Smooth muscle cell (in vitro differentiated cells): Measurements from ENCODE around the gene GABBR2. TPM values are rescaled to one million over a fixed set of nuclear protein-coding genes. Genes with fewer than 3 reads are reported as not detected.
"Not testable (repeated sequence)": the region's sequence is repeated elsewhere in the genome, so short reads cannot be mapped to it uniquely, and the experiment has no call there.

Source experiments
- DNase-seq: peaks from one replicate; lab custom pipeline; 2025; ENCODE audit not compliant: unreplicated experiment; lab: John Stamatoyannopoulos, UW
- H2AFZ ChIP-seq: fragments of 200-600 bp; sonication (generic); 2 replicates; pipeline ENCODE4 v1.6.0; 2016; ENCODE audit warnings: antibody characterized with exemption, low read depth, mild to moderate bottlenecking
- H3F3A ChIP-seq: fragments of 200-600 bp; sonication (generic); 2 replicates; pipeline ENCODE4 v1.6.0; 2017; ENCODE audit warnings: antibody characterized with exemption, low read depth
- H3K27ac ChIP-seq: fragments of 200-600 bp; sonication (generic); 2 replicates; pipeline ENCODE4 v1.5.1; 2016; ENCODE audit warnings: low read depth, mild to moderate bottlenecking
- H3K27me3 ChIP-seq: fragments of 200-600 bp; sonication (generic); 2 replicates; pipeline ENCODE4 v1.6.1; 2016; ENCODE audit warnings: low read depth, mild to moderate bottlenecking
- H3K36me3 ChIP-seq: fragments of 200-600 bp; sonication (generic); 2 replicates; pipeline ENCODE4 v1.5.1; 2016; ENCODE audit warnings: low read depth
- H3K4me1 ChIP-seq: fragments of 200-600 bp; sonication (generic); 2 replicates; pipeline ENCODE4 v1.5.1; 2016; ENCODE audit warnings: low read depth
- H3K4me2 ChIP-seq: fragments of 200-600 bp; sonication (generic); 2 replicates; pipeline ENCODE4 v1.6.0; 2016; ENCODE audit warnings: mild to moderate bottlenecking
- H3K4me3 ChIP-seq: fragments of 200-600 bp; sonication (generic); 2 replicates; pipeline ENCODE4 v1.5.1; 2016; ENCODE audit warnings: mild to moderate bottlenecking
- H3K79me2 ChIP-seq: fragments of 200-600 bp; sonication (generic); 2 replicates; pipeline ENCODE4 v1.6.0; 2016; ENCODE audit warnings: low read depth, mild to moderate bottlenecking
- H3K9ac ChIP-seq: fragments of 200-600 bp; sonication (generic); 2 replicates; pipeline ENCODE4 v1.6.0; 2016; ENCODE audit warnings: low read depth
- H3K9me3 ChIP-seq: fragments of 200-600 bp; sonication (generic); replicated peaks from 2 replicates; pipeline ENCODE4 v1.5.1; 2016; ENCODE audit warnings: low read depth
- H4K20me1 ChIP-seq: fragments of 200-600 bp; sonication (generic); 2 replicates; pipeline ENCODE4 v1.6.0; 2016; ENCODE audit warnings: low read depth
- WGBS: methylation state at CpG from one replicate; pipeline ENCODE4 v1.1.7; 2016; ENCODE audit warnings: low lambda C conversion rate; 5-methylcytosine and 5-hydroxymethylcytosine counted together
- polyA plus RNA-seq: library from polyadenylated mRNA; unstranded; fragments of >200 nt; fragmentation: Nextera tagmentation; extraction: Ambion mirVana; gene quantifications from 2 replicates; pipeline ENCODE4 v1.2.1, GENCODE V29; 2016
- total RNA-seq: library from RNA; depleted of rRNA; stranded (reverse); fragments of >200 nt; gene quantifications from 2 replicates; pipeline ENCODE4 v1.2.3, GENCODE V29; 2014
- TF ChIP-seq, protein P1 (sequence below): fragments of 200-600 bp; sonication (generic); IDR thresholded peaks from 2 replicates; pipeline ENCODE4 v1.5.1; 2017; ENCODE audit warnings: borderline replicate concordance, mild to moderate bottlenecking, antibody characterized with exemption; ENCODE audit not compliant: insufficient read depth, poor library complexity, severe bottlenecking

The GABBR2 gene
- total and polyA plus RNA-seq, 2 experiments from 2014 or later = 0.25 TPM; not detected in 1

DNA sequence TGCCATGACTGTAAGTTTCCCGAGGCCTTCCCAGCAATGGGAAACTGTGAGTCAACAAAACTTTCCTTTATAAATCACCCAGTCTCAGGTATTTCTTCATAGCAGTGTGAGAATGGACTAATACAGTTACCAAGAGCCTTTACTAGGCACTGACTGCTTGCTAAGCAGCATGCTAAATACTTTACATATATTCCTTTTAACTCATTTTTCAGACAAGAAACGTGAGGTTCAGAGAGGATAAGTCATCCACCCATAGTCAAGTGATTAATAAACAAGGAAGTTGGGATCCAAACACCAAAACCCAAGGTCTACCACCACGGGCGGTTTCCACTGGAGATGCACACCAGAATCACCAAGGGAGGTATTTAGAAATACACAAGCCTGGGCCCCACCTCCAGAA is 50.8 kb downstream of the GABBR2 start:
- H3F3A ChIP-seq = no peaks in the 10 kb centered on the region
- no peak overlapping the region for H3K9ac ChIP-seq
- no peaks in the 10 kb centered on the region for H3K27me3 ChIP-seq
- H3K36me3 ChIP-seq = no peaks in the 10 kb centered on the region
- H3K9me3 ChIP-seq = no peaks in the 10 kb centered on the region
- WGBS = 86% methylated on average over 4 of the region's 4 CpGs
- H3K4me2 ChIP-seq = no peak overlapping the region
- H2AFZ ChIP-seq = no peak overlapping the region
- H4K20me1 ChIP-seq = no peaks in the 10 kb centered on the region
- no peaks in the 10 kb centered on the region for H3K4me1 ChIP-seq
- H3K4me3 ChIP-seq = no peak overlapping the region
- no peak overlapping the region for H3K27ac ChIP-seq
- TF ChIP-seq, protein P1, sequence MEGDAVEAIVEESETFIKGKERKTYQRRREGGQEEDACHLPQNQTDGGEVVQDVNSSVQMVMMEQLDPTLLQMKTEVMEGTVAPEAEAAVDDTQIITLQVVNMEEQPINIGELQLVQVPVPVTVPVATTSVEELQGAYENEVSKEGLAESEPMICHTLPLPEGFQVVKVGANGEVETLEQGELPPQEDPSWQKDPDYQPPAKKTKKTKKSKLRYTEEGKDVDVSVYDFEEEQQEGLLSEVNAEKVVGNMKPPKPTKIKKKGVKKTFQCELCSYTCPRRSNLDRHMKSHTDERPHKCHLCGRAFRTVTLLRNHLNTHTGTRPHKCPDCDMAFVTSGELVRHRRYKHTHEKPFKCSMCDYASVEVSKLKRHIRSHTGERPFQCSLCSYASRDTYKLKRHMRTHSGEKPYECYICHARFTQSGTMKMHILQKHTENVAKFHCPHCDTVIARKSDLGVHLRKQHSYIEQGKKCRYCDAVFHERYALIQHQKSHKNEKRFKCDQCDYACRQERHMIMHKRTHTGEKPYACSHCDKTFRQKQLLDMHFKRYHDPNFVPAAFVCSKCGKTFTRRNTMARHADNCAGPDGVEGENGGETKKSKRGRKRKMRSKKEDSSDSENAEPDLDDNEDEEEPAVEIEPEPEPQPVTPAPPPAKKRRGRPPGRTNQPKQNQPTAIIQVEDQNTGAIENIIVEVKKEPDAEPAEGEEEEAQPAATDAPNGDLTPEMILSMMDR = no peak
- no peaks in the 10 kb centered on the region for H3K79me2 ChIP-seq
- no peak for DNase-seq

DNA sequence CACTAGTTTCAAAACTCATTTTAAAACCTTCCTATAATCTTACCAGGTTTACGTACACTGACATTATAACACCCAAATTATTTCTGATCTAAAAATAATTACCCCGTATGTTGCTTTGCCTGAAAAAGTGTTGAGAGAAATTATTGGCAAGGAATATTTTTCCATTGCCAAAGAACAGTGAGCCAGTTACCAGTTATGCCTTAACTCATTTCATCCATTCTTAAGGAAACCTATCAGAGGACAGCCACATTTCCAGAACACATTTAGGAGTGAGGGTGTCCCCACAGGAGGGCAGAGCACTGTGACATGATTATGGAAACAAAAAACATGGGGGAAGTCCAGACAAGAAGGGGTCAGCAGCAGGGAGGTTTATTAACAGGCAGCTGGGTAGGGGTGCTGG is 52.2 kb downstream of the GABBR2 start:
- Histone ChIP-seq H3K27me3 (no peaks in the 10 kb centered on the region), H3K4me3 (no peak overlapping the region), H4K20me1 (no peaks in the 10 kb centered on the region), H3K9me3 (no peaks in the 10 kb centered on the region), H3K27ac (no peak overlapping the region), H3K4me2 (no peak overlapping the region), H3F3A (no peaks in the 10 kb centered on the region), H3K4me1 (no peaks in the 10 kb centered on the region), H3K9ac (no peak overlapping the region), H3K79me2 (no peaks in the 10 kb centered on the region), H2AFZ (no peak overlapping the region), H3K36me3 (no peaks in the 10 kb centered on the region)
- DNase-seq = no peak
- TF ChIP-seq, protein P1 = no peak
- WGBS = 97% methylated on average over 2 of the region's 2 CpGs

DNA sequence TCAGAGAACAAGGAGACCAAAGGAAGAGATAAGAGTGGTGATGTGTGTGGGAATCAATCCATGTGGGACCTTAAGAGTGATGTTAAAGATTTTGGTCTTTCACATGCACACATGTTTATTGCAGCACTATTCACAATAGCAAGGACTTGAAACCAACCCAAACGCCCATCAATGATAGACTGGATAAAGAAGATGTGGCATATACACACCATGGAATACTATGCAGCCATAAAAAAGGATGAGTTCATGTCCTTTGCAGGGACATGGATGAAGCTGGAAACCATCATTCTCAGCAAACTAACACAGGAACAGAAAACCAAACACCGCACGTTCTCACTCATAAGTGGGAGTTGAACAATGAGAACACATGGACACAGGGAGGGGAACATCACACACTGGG is 53.3 kb downstream of the GABBR2 start:
- H3K4me2 ChIP-seq, H2AFZ ChIP-seq, DNase-seq, H3K36me3 ChIP-seq, H3K27ac ChIP-seq, H3K79me2 ChIP-seq, H3K9me3 ChIP-seq, H3F3A ChIP-seq, H3K4me3 ChIP-seq, H3K4me1 ChIP-seq, H3K9ac ChIP-seq, H4K20me1 ChIP-seq, H3K27me3 ChIP-seq: not testable (repeated sequence)
- WGBS = 83% methylated on average over 3 of the region's 3 CpGs

DNA sequence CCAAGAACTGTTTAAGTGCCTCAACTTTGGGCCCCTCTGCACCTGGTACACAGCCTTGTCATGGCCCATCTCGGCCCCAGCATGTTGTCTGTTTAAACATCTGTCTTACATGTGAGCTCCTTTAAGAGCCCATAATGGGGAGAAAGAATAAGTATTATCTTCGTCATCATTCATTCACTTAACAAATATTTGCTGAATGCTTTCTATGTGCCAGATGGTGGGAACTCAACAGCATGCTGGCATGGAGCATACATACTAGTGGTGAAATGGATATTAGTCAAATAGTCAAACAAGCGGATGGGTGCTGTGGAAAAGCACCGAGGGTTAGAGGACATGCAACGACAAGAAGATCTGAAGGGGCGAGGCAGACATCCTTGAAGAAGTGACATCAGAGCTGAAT is 54.5 kb downstream of the GABBR2 start:
- Histone ChIP-seq H3K4me3 (no peak overlapping the region), H3K27ac (no peak overlapping the region), H3K9me3 (no peaks in the 10 kb centered on the region), H3F3A (no peaks in the 10 kb centered on the region), H3K79me2 (no peaks in the 10 kb centered on the region), H3K9ac (no peak overlapping the region), H2AFZ (no peak overlapping the region), H4K20me1 (no peaks in the 10 kb centered on the region), H3K27me3 (no peaks in the 10 kb centered on the region), H3K36me3 (no peaks in the 10 kb centered on the region), H3K4me2 (no peak overlapping the region), H3K4me1 (no peaks in the 10 kb centered on the region)
- 92% methylated on average over 6 of the region's 6 CpGs for WGBS
- DNase-seq = no peak
- TF ChIP-seq, protein P1 = no peak
